NCI-H2029 (cell line): ENCODE results near the gene OR2A2.

Experiments used
- DNase-seq: peaks from one replicate; lab custom pipeline; 2025; lab: John Stamatoyannopoulos, UW

The OR2A2 gene

GRCh38 chr7:144142187-144142586 is 32.8 kb downstream of the OR2A2 start:
- no peak for DNase-seq

- DNase-seq = no peak
Observed at GRCh38 chr7:144144426-144144825, 35.0 kb downstream of the OR2A2 start.

- no peak for DNase-seq
Observed at GRCh38 chr7:144148224-144148827, 38.9 kb downstream of the OR2A2 start.

GRCh38 chr7:144158861-144159260 is 49.5 kb downstream of the OR2A2 start:
- no peak for DNase-seq
